Measurements from ENCODE around the gene CASZ1.

DNA sequence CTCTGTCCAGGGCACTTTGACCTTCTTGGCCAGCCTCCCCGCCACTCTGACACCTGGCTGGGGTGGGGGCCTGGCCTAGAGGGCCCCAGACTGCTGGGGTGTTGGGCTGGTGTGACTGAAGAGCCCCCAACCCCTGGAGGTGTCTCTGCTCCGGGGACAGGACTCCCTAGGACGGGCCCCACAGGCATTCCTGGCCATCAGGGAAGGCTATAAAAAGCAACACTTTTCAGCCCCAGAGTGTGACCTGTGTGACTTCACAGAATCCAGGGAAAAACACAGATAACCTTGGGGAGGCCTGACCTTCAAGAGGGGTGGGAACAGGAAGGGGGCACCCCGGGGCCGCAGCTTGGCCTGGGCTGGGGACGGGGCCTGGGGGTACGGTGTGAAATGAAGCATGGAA lies 24.0 kb upstream of the CASZ1 start:
- no peak for TF ChIP-seq EP300 (IDR thresholded peaks at IDR 0.05)
- TF ChIP-seq, protein P1, sequence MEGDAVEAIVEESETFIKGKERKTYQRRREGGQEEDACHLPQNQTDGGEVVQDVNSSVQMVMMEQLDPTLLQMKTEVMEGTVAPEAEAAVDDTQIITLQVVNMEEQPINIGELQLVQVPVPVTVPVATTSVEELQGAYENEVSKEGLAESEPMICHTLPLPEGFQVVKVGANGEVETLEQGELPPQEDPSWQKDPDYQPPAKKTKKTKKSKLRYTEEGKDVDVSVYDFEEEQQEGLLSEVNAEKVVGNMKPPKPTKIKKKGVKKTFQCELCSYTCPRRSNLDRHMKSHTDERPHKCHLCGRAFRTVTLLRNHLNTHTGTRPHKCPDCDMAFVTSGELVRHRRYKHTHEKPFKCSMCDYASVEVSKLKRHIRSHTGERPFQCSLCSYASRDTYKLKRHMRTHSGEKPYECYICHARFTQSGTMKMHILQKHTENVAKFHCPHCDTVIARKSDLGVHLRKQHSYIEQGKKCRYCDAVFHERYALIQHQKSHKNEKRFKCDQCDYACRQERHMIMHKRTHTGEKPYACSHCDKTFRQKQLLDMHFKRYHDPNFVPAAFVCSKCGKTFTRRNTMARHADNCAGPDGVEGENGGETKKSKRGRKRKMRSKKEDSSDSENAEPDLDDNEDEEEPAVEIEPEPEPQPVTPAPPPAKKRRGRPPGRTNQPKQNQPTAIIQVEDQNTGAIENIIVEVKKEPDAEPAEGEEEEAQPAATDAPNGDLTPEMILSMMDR (IDR thresholded peaks at IDR 0.05) = no peak
- no peak for TF ChIP-seq POLR2A (IDR thresholded peaks at IDR 0.05)
